Measurements from ENCODE around the gene ZNF322.

The ZNF322 gene

GRCh38 chr6:26623339-26623859, 36.1 kb downstream of the ZNF322 start:
- DNase-seq (ENCODE audit: extremely low spot score, insufficient read length, low read depth) (no peak), FAIRE-seq (no peak)

- FAIRE-seq (no peak), DNase-seq (ENCODE audit: extremely low spot score, insufficient read length, low read depth) (no peak)
Observed at GRCh38 chr6:26613689-26614683, 45.6 kb downstream of the ZNF322 start.

GRCh38 chr6:26613201-26613600, 46.3 kb downstream of the ZNF322 start:
- FAIRE-seq (no peak), DNase-seq (ENCODE audit: extremely low spot score, insufficient read length, low read depth) (no peak)

GRCh38 chr6:26611599-26611998, 47.9 kb downstream of the ZNF322 start:
- DNase-seq (ENCODE audit: extremely low spot score, insufficient read length, low read depth) = no peak
- FAIRE-seq = no peak

GRCh38 chr6:26609463-26609862, 50.1 kb downstream of the ZNF322 start:
- FAIRE-seq = no peak
- no peak for DNase-seq (ENCODE audit: extremely low spot score, insufficient read length, low read depth)

GRCh38 chr6:26607434-26608230, 51.9 kb downstream of the ZNF322 start:
- DNase-seq (ENCODE audit: extremely low spot score, insufficient read length, low read depth) = no peak
- peak; percentile 86 for FAIRE-seq

GRCh38 chr6:26604797-26605196, 54.7 kb downstream of the ZNF322 start:
- FAIRE-seq (no peak), DNase-seq (ENCODE audit: extremely low spot score, insufficient read length, low read depth) (no peak)

GRCh38 chr6:26604026-26604425, 55.5 kb downstream of the ZNF322 start:
- DNase-seq (ENCODE audit: extremely low spot score, insufficient read length, low read depth) (no peak), FAIRE-seq (no peak)

- DNase-seq (ENCODE audit: extremely low spot score, insufficient read length, low read depth) (no peak), FAIRE-seq (no peak)
Observed at GRCh38 chr6:26602262-26602661, 57.3 kb downstream of the ZNF322 start.

- DNase-seq (ENCODE audit: extremely low spot score, insufficient read length, low read depth) (no peak), FAIRE-seq (no peak)
Observed at GRCh38 chr6:26600759-26601158, 58.8 kb downstream of the ZNF322 start.

GRCh38 chr6:26599591-26599990, 60.0 kb downstream of the ZNF322 start:
- DNase-seq (ENCODE audit: extremely low spot score, insufficient read length, low read depth) (no peak), FAIRE-seq (no peak)

- FAIRE-seq (no peak), DNase-seq (ENCODE audit: extremely low spot score, insufficient read length, low read depth) (no peak)
Observed at GRCh38 chr6:26599134-26599533, 60.4 kb downstream of the ZNF322 start.

GRCh38 chr6:26598267-26598666, 61.3 kb downstream of the ZNF322 start:
- FAIRE-seq (no peak), DNase-seq (ENCODE audit: extremely low spot score, insufficient read length, low read depth) (no peak)

GRCh38 chr6:26597821-26598220, 61.7 kb downstream of the ZNF322 start:
- no peak for DNase-seq (ENCODE audit: extremely low spot score, insufficient read length, low read depth)
- FAIRE-seq = no peak

GRCh38 chr6:26597389-26597766, 62.2 kb downstream of the ZNF322 start:
- no peak for FAIRE-seq
- DNase-seq (ENCODE audit: extremely low spot score, insufficient read length, low read depth) = no peak

GRCh38 chr6:26596579-26597388, 62.8 kb downstream of the ZNF322 start, which contains the start of gene ABT1:
Gene ABT1 (plus strand): TSS chr6:26596953. CDS start chr6:26596983, 30 bp downstream.
- DNase-seq (ENCODE audit: extremely low spot score, insufficient read length, low read depth) (peak; percentile 93), FAIRE-seq (peak; percentile 99)

- DNase-seq (ENCODE audit: extremely low spot score, insufficient read length, low read depth) (no peak), FAIRE-seq (peak; percentile 86)
Observed at GRCh38 chr6:26595669-26596269, 63.8 kb downstream of the ZNF322 start.

GRCh38 chr6:26594730-26595632, 64.6 kb downstream of the ZNF322 start:
- DNase-seq (ENCODE audit: extremely low spot score, insufficient read length, low read depth) = no peak
- FAIRE-seq = peak; percentile 18
